Panc1 (cell line): ENCODE measurements around the gene HEMK1.

ENCODE experiments used
- POLR2AphosphoS5 ChIP-seq: IDR thresholded peaks from 2 replicates; pipeline ENCODE4 v1.6.1; 2012; ENCODE audit warnings: mild to moderate bottlenecking, low read depth, low read length, moderate library complexity
- SIN3A ChIP-seq: IDR thresholded peaks from 2 replicates; pipeline ENCODE4 v1.6.1; 2012; ENCODE audit warnings: low read depth, mild to moderate bottlenecking, low read length, moderate library complexity, borderline replicate concordance; ENCODE audit not compliant: insufficient read depth
- TF ChIP-seq, protein P1 (sequence below): fragments of 450-650 bp; IDR thresholded peaks from 2 replicates; pipeline ENCODE4 v1.5.1; 2017; ENCODE audit warnings: mild to moderate bottlenecking
- TF ChIP-seq, protein P2 (sequence below), 2 experiments: IDR thresholded peaks; 2 replicates each; pipeline ENCODE4 v1.6.1; 2011 to 2012; ENCODE audit warnings: low read depth in 2 of 2, control low read depth in 1 of 2, low read length in 1 of 2, mild to moderate bottlenecking in 1 of 2, moderate library complexity in 1 of 2; ENCODE audit not compliant: insufficient read depth in 1 of 2

DNA sequence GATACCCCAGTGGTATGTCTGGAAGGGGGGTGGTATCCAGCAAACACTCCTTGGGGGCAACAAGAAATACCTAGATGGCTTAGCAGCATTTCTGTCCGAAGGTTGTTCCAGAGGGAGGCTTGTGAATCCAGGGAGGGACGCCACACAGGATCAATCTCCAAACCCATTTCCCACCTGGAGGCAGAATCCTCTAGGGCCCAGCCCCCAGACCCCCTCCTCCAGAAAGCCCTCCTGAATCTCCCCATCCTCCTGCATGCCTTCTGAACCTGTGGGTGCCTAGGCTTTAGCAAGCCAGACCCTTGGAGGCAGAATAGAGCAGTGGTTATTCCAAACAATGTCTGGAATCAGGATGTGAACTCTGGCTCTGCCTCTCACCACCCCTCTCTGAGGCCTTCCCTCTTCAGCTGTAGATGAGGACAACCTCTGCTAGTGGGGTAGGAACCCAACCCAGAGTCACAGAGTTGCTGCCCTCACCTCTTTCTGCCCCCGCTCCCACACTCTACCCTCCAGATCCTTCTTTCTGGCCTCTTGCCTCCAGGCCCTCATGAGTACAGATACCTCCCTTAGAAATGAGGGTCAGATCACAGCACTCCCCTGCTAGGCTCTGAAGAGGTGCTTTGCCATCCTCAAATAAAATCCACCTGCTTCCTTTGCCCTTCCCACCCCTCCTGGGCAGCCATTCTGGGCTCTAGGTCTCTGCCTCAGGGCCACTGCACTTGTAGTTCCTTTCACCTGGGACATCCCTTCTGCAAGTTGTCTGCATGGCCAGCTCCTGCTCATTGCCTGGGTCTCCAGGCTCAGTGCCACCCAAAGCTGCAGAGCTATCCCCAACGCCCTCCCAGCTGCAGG, 34.2 kb downstream of the HEMK1 start:
- TF ChIP-seq, protein P1, sequence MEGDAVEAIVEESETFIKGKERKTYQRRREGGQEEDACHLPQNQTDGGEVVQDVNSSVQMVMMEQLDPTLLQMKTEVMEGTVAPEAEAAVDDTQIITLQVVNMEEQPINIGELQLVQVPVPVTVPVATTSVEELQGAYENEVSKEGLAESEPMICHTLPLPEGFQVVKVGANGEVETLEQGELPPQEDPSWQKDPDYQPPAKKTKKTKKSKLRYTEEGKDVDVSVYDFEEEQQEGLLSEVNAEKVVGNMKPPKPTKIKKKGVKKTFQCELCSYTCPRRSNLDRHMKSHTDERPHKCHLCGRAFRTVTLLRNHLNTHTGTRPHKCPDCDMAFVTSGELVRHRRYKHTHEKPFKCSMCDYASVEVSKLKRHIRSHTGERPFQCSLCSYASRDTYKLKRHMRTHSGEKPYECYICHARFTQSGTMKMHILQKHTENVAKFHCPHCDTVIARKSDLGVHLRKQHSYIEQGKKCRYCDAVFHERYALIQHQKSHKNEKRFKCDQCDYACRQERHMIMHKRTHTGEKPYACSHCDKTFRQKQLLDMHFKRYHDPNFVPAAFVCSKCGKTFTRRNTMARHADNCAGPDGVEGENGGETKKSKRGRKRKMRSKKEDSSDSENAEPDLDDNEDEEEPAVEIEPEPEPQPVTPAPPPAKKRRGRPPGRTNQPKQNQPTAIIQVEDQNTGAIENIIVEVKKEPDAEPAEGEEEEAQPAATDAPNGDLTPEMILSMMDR, result no peak
- TF ChIP-seq, protein P2, sequence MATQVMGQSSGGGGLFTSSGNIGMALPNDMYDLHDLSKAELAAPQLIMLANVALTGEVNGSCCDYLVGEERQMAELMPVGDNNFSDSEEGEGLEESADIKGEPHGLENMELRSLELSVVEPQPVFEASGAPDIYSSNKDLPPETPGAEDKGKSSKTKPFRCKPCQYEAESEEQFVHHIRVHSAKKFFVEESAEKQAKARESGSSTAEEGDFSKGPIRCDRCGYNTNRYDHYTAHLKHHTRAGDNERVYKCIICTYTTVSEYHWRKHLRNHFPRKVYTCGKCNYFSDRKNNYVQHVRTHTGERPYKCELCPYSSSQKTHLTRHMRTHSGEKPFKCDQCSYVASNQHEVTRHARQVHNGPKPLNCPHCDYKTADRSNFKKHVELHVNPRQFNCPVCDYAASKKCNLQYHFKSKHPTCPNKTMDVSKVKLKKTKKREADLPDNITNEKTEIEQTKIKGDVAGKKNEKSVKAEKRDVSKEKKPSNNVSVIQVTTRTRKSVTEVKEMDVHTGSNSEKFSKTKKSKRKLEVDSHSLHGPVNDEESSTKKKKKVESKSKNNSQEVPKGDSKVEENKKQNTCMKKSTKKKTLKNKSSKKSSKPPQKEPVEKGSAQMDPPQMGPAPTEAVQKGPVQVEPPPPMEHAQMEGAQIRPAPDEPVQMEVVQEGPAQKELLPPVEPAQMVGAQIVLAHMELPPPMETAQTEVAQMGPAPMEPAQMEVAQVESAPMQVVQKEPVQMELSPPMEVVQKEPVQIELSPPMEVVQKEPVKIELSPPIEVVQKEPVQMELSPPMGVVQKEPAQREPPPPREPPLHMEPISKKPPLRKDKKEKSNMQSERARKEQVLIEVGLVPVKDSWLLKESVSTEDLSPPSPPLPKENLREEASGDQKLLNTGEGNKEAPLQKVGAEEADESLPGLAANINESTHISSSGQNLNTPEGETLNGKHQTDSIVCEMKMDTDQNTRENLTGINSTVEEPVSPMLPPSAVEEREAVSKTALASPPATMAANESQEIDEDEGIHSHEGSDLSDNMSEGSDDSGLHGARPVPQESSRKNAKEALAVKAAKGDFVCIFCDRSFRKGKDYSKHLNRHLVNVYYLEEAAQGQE (IDR thresholded peaks at IDR 0.05; ENCODE audit: insufficient read depth in 1 of 2, low read depth in 2 of 2, low read length in 1 of 2), result no peak
- TF ChIP-seq POLR2AphosphoS5 (no peak), SIN3A (no peak)
